ENCODE measurements around the gene RSPRY1.
A peak's percentile ranks its signal among the peaks of the same experiment; 100 is the strongest.

Gene RSPRY1

GRCh38 chr16:57224651-57225335 lies 38.7 kb downstream of the RSPRY1 start:
- no peak for DNase-seq (ENCODE audit: low read depth in 2 of 2)

GRCh38 chr16:57225978-57226377 lies 39.8 kb downstream of the RSPRY1 start:
- no peak for DNase-seq (ENCODE audit: low read depth in 2 of 2)

GRCh38 chr16:57226701-57227621 lies 40.8 kb downstream of the RSPRY1 start:
- DNase-seq (ENCODE audit: low read depth in 2 of 2): no peak

GRCh38 chr16:57229079-57229478 lies 43.0 kb downstream of the RSPRY1 start:
- DNase-seq (ENCODE audit: low read depth in 2 of 2): no peak

- no peak for DNase-seq (ENCODE audit: low read depth in 2 of 2)
Measured at GRCh38 chr16:57231821-57232350, 45.8 kb downstream of the RSPRY1 start.

GRCh38 chr16:57233944-57234706 lies 48.0 kb downstream of the RSPRY1 start:
- DNase-seq (ENCODE audit: low read depth in 2 of 2): no peak

- no peak for DNase-seq (ENCODE audit: low read depth in 2 of 2)
Measured at GRCh38 chr16:57234707-57235092, 48.6 kb downstream of the RSPRY1 start.

GRCh38 chr16:57235128-57236021 lies 49.2 kb downstream of the RSPRY1 start:
- peak; percentile 27 to 28 for DNase-seq (ENCODE audit: low read depth in 2 of 2)

- no peak for DNase-seq (ENCODE audit: low read depth in 2 of 2)
Measured at GRCh38 chr16:57236022-57236350, 49.9 kb downstream of the RSPRY1 start.

GRCh38 chr16:57238682-57239081 lies 52.6 kb downstream of the RSPRY1 start:
- no peak for DNase-seq (ENCODE audit: low read depth in 2 of 2)

GRCh38 chr16:57239107-57239506 lies 53.0 kb downstream of the RSPRY1 start:
- DNase-seq (ENCODE audit: low read depth in 2 of 2): no peak

GRCh38 chr16:57240851-57241250 lies 54.7 kb downstream of the RSPRY1 start:
- no peak for DNase-seq (ENCODE audit: low read depth in 2 of 2)

GRCh38 chr16:57242650-57243049 lies 56.5 kb downstream of the RSPRY1 start:
- DNase-seq (ENCODE audit: low read depth in 2 of 2): no peak

- no peak for DNase-seq (ENCODE audit: low read depth in 2 of 2)
Measured at GRCh38 chr16:57244463-57244766, 58.3 kb downstream of the RSPRY1 start.

- peak; percentile 93 to 94 for DNase-seq (ENCODE audit: low read depth in 2 of 2)
Measured at GRCh38 chr16:57244767-57245471, 58.8 kb downstream of the RSPRY1 start, which contains the start of gene ARL2BP. ARL2BP (plus strand) TSS chr16:57245259; CDS start chr16:57245368, 109 bp downstream.

GRCh38 chr16:57245472-57246113 lies 59.5 kb downstream of the RSPRY1 start:
- DNase-seq (ENCODE audit: low read depth in 2 of 2): no peak

GRCh38 chr16:57251352-57251751 lies 65.2 kb downstream of the RSPRY1 start:
- no peak for DNase-seq (ENCODE audit: low read depth in 2 of 2)

- no peak for DNase-seq (ENCODE audit: low read depth in 2 of 2)
Measured at GRCh38 chr16:57252148-57252721, 66.1 kb downstream of the RSPRY1 start.

GRCh38 chr16:57253466-57253865 lies 67.3 kb downstream of the RSPRY1 start:
- no peak for DNase-seq (ENCODE audit: low read depth in 2 of 2)

Measured in fibroblast of skin of left biceps (primary cell).